Right atrium auricular region (tissue), 2 donors: Measurements from ENCODE around the gene CEP44. TPM values are rescaled to one million over a fixed set of nuclear protein-coding genes. Genes with fewer than 3 reads are reported as not detected.
"Not testable (repeated sequence)": the region's sequence is repeated elsewhere in the genome, so short reads cannot be mapped to it uniquely, and the experiment has no call there.

Source experiments
- DNase-seq: peaks from one replicate; pipeline ENCODE4 v3.0.0-alpha.2; 2019; ENCODE audit warnings: low spot score
- H3K27ac ChIP-seq, 2 donors: fragments of 200-600 bp; sonication (generic); 1 replicate in 1 of 2; 2 replicates in 1 of 2; pipeline ENCODE4 v1.5.1; 2016 to 2019
- H3K27me3 ChIP-seq, 2 donors: fragments of 200-600 bp; sonication (generic); one replicate each; pipeline versions ENCODE4 v1.5.1 to v1.6.0; 2017 to 2019
- H3K36me3 ChIP-seq: fragments of 200-600 bp; sonication (generic); one replicate; pipeline ENCODE4 v1.5.1; 2016
- H3K4me1 ChIP-seq, 2 donors: fragments of 200-600 bp; sonication (generic); one replicate each; pipeline versions ENCODE4 v1.5.1 to v1.6.0; 2017 to 2019
- H3K4me3 ChIP-seq, 2 donors: fragments of 200-600 bp; sonication (generic); 1 replicate in 1 of 2; 2 replicates in 1 of 2; pipeline ENCODE4 v1.5.1; 2017 to 2019; ENCODE audit warnings: mild to moderate bottlenecking in 1 of 2, moderate library complexity in 1 of 2
- H3K9me3 ChIP-seq, 2 donors: fragments of 200-600 bp; sonication (generic); one replicate each; pipeline ENCODE4 v1.5.1; 2019
- total RNA-seq, 2 donors: library from RNA; depleted of rRNA; stranded (reverse); fragments of >200 nt; gene quantifications; one replicate each; pipeline ENCODE4 v1.1.0, GENCODE V29; 2016
- TF ChIP-seq, protein P1 (sequence below), 2 donors: fragments of 200-600 bp; sonication (generic); IDR thresholded peaks; one replicate each; pipeline ENCODE4 v1.5.1; 2019; ENCODE audit warnings: antibody characterized with exemption in 2 of 2

The CEP44 gene
- total RNA-seq, 2 donors from 2014 or later: 11.4 to 11.6 TPM

DNA sequence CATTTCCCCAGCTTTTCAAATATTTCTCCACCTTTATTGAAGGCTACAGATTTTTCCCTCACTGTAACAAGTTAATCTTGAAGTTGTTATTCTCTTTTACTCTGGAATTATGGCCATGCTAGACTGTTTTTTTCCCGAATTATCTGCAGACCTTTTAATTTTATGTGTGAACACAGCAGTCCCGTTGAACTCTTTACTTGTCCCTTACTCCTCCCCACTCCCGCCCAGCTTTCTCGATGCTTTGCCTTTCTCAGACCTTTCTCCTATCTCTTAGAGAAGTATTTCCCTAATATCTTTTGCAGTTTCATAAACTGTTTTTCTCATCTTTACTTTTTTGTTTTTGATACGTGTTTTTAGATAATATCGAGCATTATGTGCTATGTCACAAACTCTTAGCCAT, 776 bp downstream of the CEP44 start:
- no peaks in the 10 kb centered on the region for H3K27me3 ChIP-seq
- DNase-seq: no peak
- peak overlapping the region; percentile 99 for H3K27ac ChIP-seq
- peaks cover 0 to 1% of the 10 kb centered on the region in 2 donors for H3K9me3 ChIP-seq
- TF ChIP-seq, protein P1, sequence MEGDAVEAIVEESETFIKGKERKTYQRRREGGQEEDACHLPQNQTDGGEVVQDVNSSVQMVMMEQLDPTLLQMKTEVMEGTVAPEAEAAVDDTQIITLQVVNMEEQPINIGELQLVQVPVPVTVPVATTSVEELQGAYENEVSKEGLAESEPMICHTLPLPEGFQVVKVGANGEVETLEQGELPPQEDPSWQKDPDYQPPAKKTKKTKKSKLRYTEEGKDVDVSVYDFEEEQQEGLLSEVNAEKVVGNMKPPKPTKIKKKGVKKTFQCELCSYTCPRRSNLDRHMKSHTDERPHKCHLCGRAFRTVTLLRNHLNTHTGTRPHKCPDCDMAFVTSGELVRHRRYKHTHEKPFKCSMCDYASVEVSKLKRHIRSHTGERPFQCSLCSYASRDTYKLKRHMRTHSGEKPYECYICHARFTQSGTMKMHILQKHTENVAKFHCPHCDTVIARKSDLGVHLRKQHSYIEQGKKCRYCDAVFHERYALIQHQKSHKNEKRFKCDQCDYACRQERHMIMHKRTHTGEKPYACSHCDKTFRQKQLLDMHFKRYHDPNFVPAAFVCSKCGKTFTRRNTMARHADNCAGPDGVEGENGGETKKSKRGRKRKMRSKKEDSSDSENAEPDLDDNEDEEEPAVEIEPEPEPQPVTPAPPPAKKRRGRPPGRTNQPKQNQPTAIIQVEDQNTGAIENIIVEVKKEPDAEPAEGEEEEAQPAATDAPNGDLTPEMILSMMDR (IDR thresholded peaks at IDR 0.05): no peak
- peaks cover 0 to 30% of the 10 kb centered on the region in 2 donors for H3K4me1 ChIP-seq
- H3K4me3 ChIP-seq: peak overlapping the region; percentile 76 to 93
- no peaks in the 10 kb centered on the region for H3K36me3 ChIP-seq

DNA sequence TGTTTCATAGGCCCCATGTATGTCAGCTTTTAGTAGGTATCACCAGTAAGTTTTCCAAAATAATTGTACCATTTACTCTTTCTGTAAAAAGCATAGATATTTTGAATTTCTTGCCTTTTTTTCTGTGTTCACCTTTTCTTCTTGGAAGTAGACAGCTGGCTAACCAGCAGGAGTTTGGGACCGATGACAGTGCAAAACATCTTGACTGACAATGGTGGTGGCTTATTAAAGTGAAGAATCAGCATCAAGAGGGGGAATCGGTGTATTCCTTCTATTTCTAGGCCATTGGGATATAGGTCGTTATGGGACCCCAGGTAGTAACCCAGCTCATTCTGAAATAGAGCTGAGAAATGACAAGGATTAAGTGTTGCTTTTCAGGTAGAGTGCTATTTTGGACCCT, 3.2 kb downstream of the CEP44 start:
- Histone ChIP-seq H3K27me3 (no peaks in the 10 kb centered on the region), H3K36me3 (peaks cover 2% of the 10 kb centered on the region), H3K4me1 (peaks cover 0 to 22% of the 10 kb centered on the region in 2 donors), H3K9me3 (peaks cover 0 to 8% of the 10 kb centered on the region in 2 donors), H3K27ac (no peak overlapping the region), H3K4me3 (no peak overlapping the region)
- DNase-seq: no peak
- TF ChIP-seq, protein P1 (IDR thresholded peaks at IDR 0.05): no peak

DNA sequence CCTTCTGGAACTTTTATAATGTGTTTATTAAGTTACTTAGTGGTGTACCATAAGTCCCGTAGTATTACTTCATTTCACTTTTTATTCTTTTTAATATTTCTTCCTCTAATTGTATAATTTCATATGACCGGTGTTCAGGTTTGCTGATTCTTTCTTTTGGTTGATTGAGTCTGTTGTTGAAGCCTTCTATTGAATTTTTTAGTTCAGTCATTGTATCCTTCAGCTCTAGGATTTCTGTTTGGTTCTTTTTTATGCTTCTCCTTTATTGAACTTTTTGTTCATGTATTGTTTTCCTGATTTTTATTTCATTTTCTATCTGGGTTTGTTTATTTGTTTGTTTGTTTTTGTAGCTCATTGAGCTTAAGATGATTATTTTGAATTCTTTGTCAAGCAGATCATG, 8.8 kb downstream of the CEP44 start:
- no peak overlapping the region for H3K27ac ChIP-seq
- H3K27me3 ChIP-seq: no peaks in the 10 kb centered on the region
- peaks cover 0 to 26% of the 10 kb centered on the region in 2 donors for H3K9me3 ChIP-seq
- no peak for DNase-seq
- TF ChIP-seq, protein P1 (IDR thresholded peaks at IDR 0.05): no peak
- no peaks in the 10 kb centered on the region for H3K4me1 ChIP-seq
- H3K36me3 ChIP-seq: peaks cover 11% of the 10 kb centered on the region
- no peak overlapping the region for H3K4me3 ChIP-seq

DNA sequence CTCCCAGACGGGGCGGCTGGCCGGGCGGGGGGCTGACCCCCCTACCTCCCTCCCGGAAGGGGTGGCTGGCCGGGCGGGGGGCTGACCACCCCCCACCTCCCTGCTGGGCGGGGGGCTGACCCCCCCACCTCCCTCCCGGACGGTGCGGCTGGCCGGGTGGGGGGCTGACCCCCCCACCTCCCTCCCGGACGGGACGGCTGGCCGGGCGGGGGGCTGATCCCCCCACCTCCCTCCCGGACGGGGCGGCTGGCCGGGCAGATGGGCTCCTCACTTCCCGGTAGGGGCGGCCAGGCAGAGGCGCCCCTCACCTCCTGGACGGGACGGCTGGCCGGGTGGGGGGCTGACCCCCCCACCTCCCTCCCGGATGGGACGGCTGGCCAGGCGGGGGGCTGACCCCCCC, 10.9 kb downstream of the CEP44 start:
- H3K4me3 ChIP-seq, H3K27me3 ChIP-seq, DNase-seq, H3K4me1 ChIP-seq, H3K27ac ChIP-seq: not testable (repeated sequence)
- Histone ChIP-seq H3K36me3 (peaks cover 14% of the 10 kb centered on the region), H3K9me3 (peaks cover 0 to 26% of the 10 kb centered on the region in 2 donors)

DNA sequence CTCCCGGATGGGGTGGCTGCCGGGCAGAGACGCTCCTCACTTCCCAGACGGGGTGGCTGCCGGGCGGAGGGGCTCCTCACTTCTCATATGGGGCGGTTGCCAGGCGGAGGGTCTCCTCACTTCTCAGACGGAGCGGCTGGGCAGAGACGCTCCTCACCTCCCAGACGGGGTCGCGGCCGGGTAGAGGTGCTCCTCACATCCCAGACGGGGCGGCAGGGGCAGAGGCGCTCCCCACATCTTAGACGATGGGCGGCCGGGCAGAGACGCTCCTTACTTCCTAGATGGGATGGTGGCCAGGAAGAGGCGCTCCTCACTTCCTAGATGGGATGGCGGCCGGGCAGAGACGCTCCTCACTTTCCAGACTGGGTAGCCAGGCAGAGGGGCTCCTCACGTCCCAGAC, 11.4 kb downstream of the CEP44 start:
- not testable (repeated sequence) for H3K27me3 ChIP-seq, H3K4me1 ChIP-seq, H3K27ac ChIP-seq, H3K4me3 ChIP-seq, DNase-seq
- Histone ChIP-seq H3K36me3 (peaks cover 19% of the 10 kb centered on the region), H3K9me3 (peaks cover 0 to 26% of the 10 kb centered on the region in 2 donors)

DNA sequence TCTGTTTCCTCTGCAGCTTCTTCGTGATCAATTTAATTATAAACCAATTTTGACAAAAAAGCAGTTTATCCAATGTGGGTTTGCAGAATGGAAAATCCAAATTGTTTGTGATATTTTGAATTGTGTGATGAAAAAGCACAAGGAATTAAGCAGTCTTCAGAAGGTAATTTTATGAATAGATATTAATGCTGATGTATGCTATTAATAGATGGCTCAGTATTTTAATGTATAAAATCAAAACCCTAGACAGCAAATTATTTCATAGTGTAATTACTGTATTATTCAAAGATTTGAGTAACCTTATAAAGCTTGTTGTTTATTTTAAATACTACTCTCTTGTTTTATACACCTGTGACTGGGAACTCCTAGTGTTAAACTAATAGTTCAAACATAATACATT, 20.0 kb downstream of the CEP44 start:
- peaks cover 43% of the 10 kb centered on the region for H3K36me3 ChIP-seq
- no peaks in the 10 kb centered on the region for H3K27me3 ChIP-seq
- H3K27ac ChIP-seq: no peak overlapping the region
- no peak for DNase-seq
- no peaks in the 10 kb centered on the region for H3K9me3 ChIP-seq
- H3K4me1 ChIP-seq: no peaks in the 10 kb centered on the region
- TF ChIP-seq, protein P1 (IDR thresholded peaks at IDR 0.05): no peak
- no peak overlapping the region for H3K4me3 ChIP-seq

DNA sequence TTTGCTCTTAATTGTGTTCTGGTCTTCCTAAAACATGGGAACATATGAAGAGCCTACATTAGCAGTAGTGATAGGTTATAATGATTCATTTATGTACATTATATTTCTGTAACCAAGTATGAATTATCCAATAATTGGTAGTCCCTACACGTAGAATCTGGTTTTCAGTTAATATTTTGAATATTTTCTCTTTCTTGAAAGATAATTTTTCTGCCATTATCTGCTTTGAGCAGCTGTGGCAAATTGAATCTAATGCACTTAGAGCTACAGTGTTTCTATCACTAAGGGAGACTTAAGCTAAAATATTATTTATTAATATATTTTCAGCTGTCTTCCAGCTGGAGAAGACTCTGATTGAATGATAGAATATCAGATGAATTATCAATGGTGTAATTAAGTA, 21.0 kb downstream of the CEP44 start:
- TF ChIP-seq, protein P1 (IDR thresholded peaks at IDR 0.05): no peak
- no peaks in the 10 kb centered on the region for H3K27me3 ChIP-seq
- H3K4me3 ChIP-seq: no peak overlapping the region
- no peak for DNase-seq
- H3K27ac ChIP-seq: no peak overlapping the region
- H3K4me1 ChIP-seq: no peaks in the 10 kb centered on the region
- H3K36me3 ChIP-seq: peaks cover 43% of the 10 kb centered on the region
- H3K9me3 ChIP-seq: no peaks in the 10 kb centered on the region
